Measurements from ENCODE around the gene ZBP1.

ZBP1 gene

GRCh38 chr20:57648878-57649616 is 28.8 kb upstream of the ZBP1 start:
- Histone ChIP-seq H3K27ac (ENCODE audit: low read length) (no peak overlapping the region), H3K27me3 (ENCODE audit: low read depth, low read length) (peaks cover 61% of the 10 kb centered on the region), H3K36me3 (replicated peaks; ENCODE audit: low read depth, low read length) (no peaks in the 10 kb centered on the region)

GRCh38 chr20:57647933-57648785 is 27.9 kb upstream of the ZBP1 start:
- peaks cover 62% of the 10 kb centered on the region for H3K27me3 ChIP-seq (ENCODE audit: low read depth, low read length)
- no peak overlapping the region for H3K4me3 ChIP-seq (ENCODE audit: low read length)
- H3K79me2 ChIP-seq (ENCODE audit: low read length): no peaks in the 10 kb centered on the region
- H3K27ac ChIP-seq (ENCODE audit: low read length): no peak overlapping the region
- TF ChIP-seq CTCF (IDR thresholded peaks at IDR 0.05; ENCODE audit: low read depth, low read length) (no peak), EZH2phosphoT487 (IDR thresholded peaks at IDR 0.05; ENCODE audit: low read depth) (no peak)
- no peaks in the 10 kb centered on the region for H4K20me1 ChIP-seq (ENCODE audit: insufficient read depth, low read length)
- no peak overlapping the region for H3K9ac ChIP-seq (ENCODE audit: low read length)
- H3K36me3 ChIP-seq (replicated peaks; ENCODE audit: low read depth, low read length): no peaks in the 10 kb centered on the region
- peaks cover 3% of the 10 kb centered on the region for H3K4me1 ChIP-seq (ENCODE audit: low read length)
- no peak overlapping the region for H3K4me2 ChIP-seq (ENCODE audit: low read length)
- H2AFZ ChIP-seq (ENCODE audit: low read depth, low read length): no peak overlapping the region
- no peaks in the 10 kb centered on the region for H3K9me3 ChIP-seq (ENCODE audit: insufficient read depth, low read length)

More at GRCh38 chr20:57648878-57649616, 28.8 kb upstream of the ZBP1 start:
- Histone ChIP-seq H3K4me2 (ENCODE audit: low read length) (no peak overlapping the region), H3K79me2 (ENCODE audit: low read length) (no peaks in the 10 kb centered on the region), H3K4me3 (ENCODE audit: low read length) (no peak overlapping the region), H3K9ac (ENCODE audit: low read length) (no peak overlapping the region), H4K20me1 (ENCODE audit: insufficient read depth, low read length) (no peaks in the 10 kb centered on the region), H2AFZ (ENCODE audit: low read depth, low read length) (no peak overlapping the region), H3K9me3 (ENCODE audit: insufficient read depth, low read length) (no peaks in the 10 kb centered on the region), H3K4me1 (ENCODE audit: low read length) (peaks cover 12% of the 10 kb centered on the region)
- TF ChIP-seq CTCF (IDR thresholded peaks at IDR 0.05; ENCODE audit: low read depth, low read length): no peak

GRCh38 chr20:57647006-57647932 is 27.0 kb upstream of the ZBP1 start:
- TF ChIP-seq EZH2phosphoT487 (IDR thresholded peaks at IDR 0.05; ENCODE audit: low read depth) (no peak), CTCF (IDR thresholded peaks at IDR 0.05; ENCODE audit: low read depth, low read length) (no peak)
- Histone ChIP-seq H2AFZ (ENCODE audit: low read depth, low read length) (no peak overlapping the region), H3K9ac (ENCODE audit: low read length) (no peak overlapping the region), H3K4me1 (ENCODE audit: low read length) (no peaks in the 10 kb centered on the region), H3K27ac (ENCODE audit: low read length) (no peak overlapping the region), H3K9me3 (ENCODE audit: insufficient read depth, low read length) (no peaks in the 10 kb centered on the region), H3K36me3 (replicated peaks; ENCODE audit: low read depth, low read length) (no peaks in the 10 kb centered on the region), H3K4me2 (ENCODE audit: low read length) (no peak overlapping the region), H3K27me3 (ENCODE audit: low read depth, low read length) (peaks cover 69% of the 10 kb centered on the region), H3K79me2 (ENCODE audit: low read length) (no peaks in the 10 kb centered on the region), H4K20me1 (ENCODE audit: insufficient read depth, low read length) (no peaks in the 10 kb centered on the region), H3K4me3 (ENCODE audit: low read length) (no peak overlapping the region)
